ENCODE measurements around the gene GAPT. TPM values are rescaled to one million over a fixed set of nuclear protein-coding genes. Genes with fewer than 3 reads are reported as not detected.
A peak's percentile ranks its signal among the peaks of the same experiment; 100 is the strongest.

GAPT gene
- total RNA-seq, 1 donor from 2014 or later: not detected

GRCh38 chr5:58455066-58455465, 36.2 kb upstream of the GAPT start:
- H3K4me3 ChIP-seq (ENCODE audit: low read depth, low read length): no peak overlapping the region
- no peak for TF ChIP-seq CTCF (IDR thresholded peaks at IDR 0.05; ENCODE audit: insufficient read depth, low read length, severe bottlenecking)
- DNase-seq (ENCODE audit: low read depth): no peak
- no peak for FAIRE-seq
- H3K27me3 ChIP-seq (ENCODE audit: control insufficient read depth, insufficient read depth, low read length): no peaks in the 10 kb centered on the region
- peaks cover 20% of the 10 kb centered on the region for H3K36me3 ChIP-seq (ENCODE audit: control insufficient read depth, insufficient read depth, low read length)

DNA sequence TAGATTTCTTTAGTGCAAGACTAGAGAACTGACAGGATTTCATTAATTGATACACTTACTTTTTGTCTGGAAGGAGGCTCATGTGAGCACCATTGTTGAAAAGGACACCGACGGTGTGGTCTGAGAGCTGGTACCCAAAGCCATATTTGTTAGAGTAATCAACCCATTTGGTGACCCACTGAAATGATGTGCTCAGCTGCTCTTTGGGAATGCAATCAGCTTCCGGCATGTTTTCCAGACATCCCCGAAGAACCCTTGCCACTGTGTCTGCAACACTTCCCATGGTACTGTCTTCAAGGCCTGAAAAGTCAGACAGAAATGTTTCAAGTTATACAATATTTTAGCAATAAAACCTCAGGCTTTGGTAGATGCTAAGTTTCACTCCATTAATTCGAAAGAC, 35.8 kb upstream of the GAPT start:
- FAIRE-seq (no peak), DNase-seq (ENCODE audit: low read depth) (no peak)
- Histone ChIP-seq H3K4me3 (ENCODE audit: low read depth, low read length) (no peak overlapping the region), H3K36me3 (ENCODE audit: control insufficient read depth, insufficient read depth, low read length) (peaks cover 20% of the 10 kb centered on the region), H3K27me3 (ENCODE audit: control insufficient read depth, insufficient read depth, low read length) (no peaks in the 10 kb centered on the region)
- TF ChIP-seq CTCF (IDR thresholded peaks at IDR 0.05; ENCODE audit: insufficient read depth, low read length, severe bottlenecking): no peak

DNA sequence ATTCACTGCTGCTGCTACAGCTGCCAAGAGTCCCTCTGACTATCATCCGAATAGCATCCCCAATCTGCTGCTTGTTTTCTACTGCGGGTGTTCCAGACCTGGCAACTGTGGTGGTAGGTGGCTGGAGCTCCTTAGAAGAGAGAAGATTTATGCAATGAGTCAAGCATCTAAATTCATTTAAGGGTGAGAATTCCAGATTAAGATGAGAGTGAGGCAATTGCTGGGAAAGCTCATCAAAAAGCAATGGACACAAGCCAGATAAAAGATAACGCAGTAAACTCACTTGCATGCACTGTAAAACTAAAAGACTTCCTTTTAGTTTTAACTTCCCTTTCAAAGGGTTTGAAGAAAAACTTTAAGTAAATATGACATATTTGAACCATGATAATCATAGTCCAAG, 35.2 kb upstream of the GAPT start:
- Histone ChIP-seq H3K27me3 (ENCODE audit: control insufficient read depth, insufficient read depth, low read length) (no peaks in the 10 kb centered on the region), H3K4me3 (ENCODE audit: low read depth, low read length) (no peak overlapping the region), H3K36me3 (ENCODE audit: control insufficient read depth, insufficient read depth, low read length) (peaks cover 20% of the 10 kb centered on the region)
- no peak for TF ChIP-seq CTCF (IDR thresholded peaks at IDR 0.05; ENCODE audit: insufficient read depth, low read length, severe bottlenecking)
- FAIRE-seq (no peak), DNase-seq (ENCODE audit: low read depth) (no peak)

GRCh38 chr5:58456486-58456885, 34.7 kb upstream of the GAPT start:
- DNase-seq (ENCODE audit: low read depth) (no peak), FAIRE-seq (no peak)
- Histone ChIP-seq H3K36me3 (ENCODE audit: control insufficient read depth, insufficient read depth, low read length) (peaks cover 20% of the 10 kb centered on the region), H3K27me3 (ENCODE audit: control insufficient read depth, insufficient read depth, low read length) (no peaks in the 10 kb centered on the region), H3K4me3 (ENCODE audit: low read depth, low read length) (no peak overlapping the region)
- TF ChIP-seq CTCF (IDR thresholded peaks at IDR 0.05; ENCODE audit: insufficient read depth, low read length, severe bottlenecking): no peak

- no peak overlapping the region for H3K4me3 ChIP-seq (ENCODE audit: low read depth, low read length)
- peaks cover 20% of the 10 kb centered on the region for H3K36me3 ChIP-seq (ENCODE audit: control insufficient read depth, insufficient read depth, low read length)
- no peak for DNase-seq (ENCODE audit: low read depth)
- no peak for FAIRE-seq
- no peak for TF ChIP-seq CTCF (IDR thresholded peaks at IDR 0.05; ENCODE audit: insufficient read depth, low read length, severe bottlenecking)
- no peaks in the 10 kb centered on the region for H3K27me3 ChIP-seq (ENCODE audit: control insufficient read depth, insufficient read depth, low read length)
These were observed 34.2 kb upstream of the GAPT start for GRCh38 chr5:58457050-58457449.

- Histone ChIP-seq H3K27me3 (ENCODE audit: control insufficient read depth, insufficient read depth, low read length) (no peaks in the 10 kb centered on the region), H3K36me3 (ENCODE audit: control insufficient read depth, insufficient read depth, low read length) (peaks cover 20% of the 10 kb centered on the region), H3K4me3 (ENCODE audit: low read depth, low read length) (peak overlapping the region; percentile 99)
- FAIRE-seq: no peak
- DNase-seq (ENCODE audit: low read depth): no peak
- TF ChIP-seq CTCF (IDR thresholded peaks at IDR 0.05; ENCODE audit: insufficient read depth, low read length, severe bottlenecking): no peak
These were observed 33.0 kb upstream of the GAPT start for GRCh38 chr5:58458141-58458742.
